CD1c-positive myeloid dendritic cell (primary cell): Measurements from ENCODE around the gene MKI67.
"Not testable (repeated sequence)": the region's sequence is repeated elsewhere in the genome, so short reads cannot be mapped to it uniquely, and the experiment has no call there.

Experiments used
- DNase-seq: peaks from one replicate; pipeline ENCODE4 v3.0.0-alpha.2; 2016; ENCODE audit errors: extremely low spot score

MKI67 gene

GRCh38 chr10:128147669-128148068 is 21.4 kb upstream of the MKI67 start:
- DNase-seq = no peak

- peak; percentile 64 for DNase-seq
These were observed 20.8 kb upstream of the MKI67 start for GRCh38 chr10:128147064-128147463.

GRCh38 chr10:128144547-128144946 is 18.3 kb upstream of the MKI67 start:
- DNase-seq = no peak

- DNase-seq = no peak
These were observed 17.3 kb upstream of the MKI67 start for GRCh38 chr10:128143531-128143930.

GRCh38 chr10:128140425-128140824 is 14.2 kb upstream of the MKI67 start:
- DNase-seq = no peak

GRCh38 chr10:128138429-128138828 is 12.2 kb upstream of the MKI67 start:
- not testable (repeated sequence) for DNase-seq

GRCh38 chr10:128137877-128138276 is 11.7 kb upstream of the MKI67 start:
- no peak for DNase-seq

GRCh38 chr10:128130051-128130450 is 3.8 kb upstream of the MKI67 start:
- DNase-seq = no peak

GRCh38 chr10:128128582-128128981 is 2.4 kb upstream of the MKI67 start:
- DNase-seq = no peak

- no peak for DNase-seq
These were observed 743 bp downstream of the MKI67 start for GRCh38 chr10:128125416-128125943.

GRCh38 chr10:128124813-128125403 is 1.3 kb downstream of the MKI67 start:
- no peak for DNase-seq

- DNase-seq = no peak
These were observed 2.4 kb downstream of the MKI67 start for GRCh38 chr10:128123846-128124245.

GRCh38 chr10:128122931-128123330 is 3.3 kb downstream of the MKI67 start:
- peak; percentile 74 for DNase-seq

GRCh38 chr10:128121750-128122412 is 4.3 kb downstream of the MKI67 start:
- no peak for DNase-seq

GRCh38 chr10:128116851-128117615 is 9.2 kb downstream of the MKI67 start:
- DNase-seq = peak; percentile 24

GRCh38 chr10:128116187-128116586 is 10.0 kb downstream of the MKI67 start:
- DNase-seq = no peak

GRCh38 chr10:128115356-128115755 is 10.9 kb downstream of the MKI67 start:
- DNase-seq = no peak

- DNase-seq = peak; percentile 67
These were observed 11.3 kb downstream of the MKI67 start for GRCh38 chr10:128114901-128115300.

- no peak for DNase-seq
These were observed 13.2 kb downstream of the MKI67 start for GRCh38 chr10:128113026-128113425.

GRCh38 chr10:128111696-128112095 is 14.5 kb downstream of the MKI67 start:
- DNase-seq = peak; percentile 49

- DNase-seq = no peak
These were observed 15.9 kb downstream of the MKI67 start for GRCh38 chr10:128110339-128110738.

- no peak for DNase-seq
These were observed 16.5 kb downstream of the MKI67 start for GRCh38 chr10:128109707-128110106.

GRCh38 chr10:128105383-128105782 is 20.8 kb downstream of the MKI67 start:
- DNase-seq = no peak
